ENCODE results near the gene CCDC187.

- no peak for TF ChIP-seq CTCF (IDR thresholded peaks at IDR 0.05)
- TF ChIP-seq POLR2A (IDR thresholded peaks at IDR 0.05): no peak
These were observed 38.1 kb downstream of the CCDC187 start for GRCh38 chr9:136265561-136266355.

Data from uterus (tissue), 2 donors.